Thyroid gland (tissue), 4 donors: ENCODE measurements around the gene DPYD. TPM values are rescaled to one million over a fixed set of nuclear protein-coding genes. Genes with fewer than 3 reads are reported as not detected.

ENCODE experiments used
- DNase-seq, 2 donors: peaks; one replicate each; pipeline ENCODE4 v3.0.0-alpha.2; 2019
- H3K27ac ChIP-seq, 3 donors: fragments of 200-600 bp; sonication (generic); 1 replicate in 2 of 3; 2 replicates in 1 of 3; pipeline ENCODE4 v1.5.1; 2016 to 2019; ENCODE audit warnings: mild to moderate bottlenecking in 1 of 3, moderate library complexity in 1 of 3
- H3K27me3 ChIP-seq: fragments of 200-600 bp; sonication (generic); one replicate; pipeline ENCODE4 v1.5.1; 2019
- H3K36me3 ChIP-seq, 2 donors: fragments of 200-600 bp; sonication (generic); one replicate each; pipeline ENCODE4 v1.5.1; 2016 to 2019
- H3K4me1 ChIP-seq, 2 donors: fragments of 200-600 bp; sonication (generic); one replicate each; pipeline ENCODE4 v1.5.1; 2017 to 2019
- H3K4me3 ChIP-seq, 3 donors: fragments of 200-600 bp; sonication (generic); replicated peaks in 1 of 3; 1 replicate in 2 of 3; 2 replicates in 1 of 3; pipeline ENCODE4 v1.5.1; 2016; ENCODE audit warnings: mild to moderate bottlenecking in 1 of 3
- H3K9me3 ChIP-seq: fragments of 200-600 bp; sonication (generic); one replicate; pipeline ENCODE4 v1.5.1; 2017
- CTCF ChIP-seq, 6 experiments: fragments of 200-600 bp in 3 of 6; fragments of 450-650 bp in 3 of 6; sonication (generic) in 3 of 6; IDR thresholded peaks; one replicate each; pipeline ENCODE4 v1.5.1; 2016 to 2019; ENCODE audit warnings: antibody characterized with exemption in 6 of 6, mild to moderate bottlenecking in 2 of 6, inconsistent platforms in 1 of 6, moderate library complexity in 1 of 6
- POLR2A ChIP-seq, 2 donors: fragments of 450-650 bp; IDR thresholded peaks; one replicate each; pipeline ENCODE4 v1.6.1; 2017; ENCODE audit warnings: antibody characterized with exemption in 2 of 2, mild to moderate bottlenecking in 2 of 2, moderate library complexity in 1 of 2
- WGBS, 2 donors: methylation state at CpG; one replicate each; pipeline ENCODE4 v1.1.5; 2017; 5-methylcytosine and 5-hydroxymethylcytosine counted together
- intact Hi-C: fragments of 100-400 bp; cut with DNase I; formaldehyde crosslinking; loops from one replicate; pipeline ENCODE4 v1.15.1; 2023
- total RNA-seq, 4 donors: library from RNA; depleted of rRNA; stranded (reverse); fragments of >200 nt; gene quantifications; one replicate each; pipeline ENCODE4 v1.2.3, GENCODE V29; 2016

DPYD gene
- total RNA-seq, 4 donors from 2014 or later, result 27.3 to 54.0 (median 39.5) TPM

- Histone ChIP-seq H3K27me3 (no peaks in the 10 kb centered on the region), H3K4me3 (no peak overlapping the region), H3K9me3 (no peaks in the 10 kb centered on the region), H3K36me3 (no peaks in the 10 kb centered on the region), H3K27ac (no peak overlapping the region), H3K4me1 (no peaks in the 10 kb centered on the region)
- no peak for DNase-seq
- TF ChIP-seq POLR2A (IDR thresholded peaks at IDR 0.05) (no peak), CTCF (IDR thresholded peaks at IDR 0.05) (no peak)
- 76 to 77% methylated on average over 5 of the region's 5 CpGs for WGBS, 2 donors
- intact Hi-C loops, result no loop called here
These were observed 9.3 kb upstream of the DPYD start for GRCh38 chr1:97929874-97930851.

GRCh38 chr1:97926017-97926708 lies 5.3 kb upstream of the DPYD start:
- intact Hi-C loops, result no loop called here
- WGBS, 2 donors, result 55 to 62% methylated on average over 3 of the region's 3 CpGs

GRCh38 chr1:97925151-97925550 lies 4.3 kb upstream of the DPYD start:
- intact Hi-C loops, result no loop called here
- no peaks in the 10 kb centered on the region for H3K9me3 ChIP-seq

More at GRCh38 chr1:97926017-97926708, 5.3 kb upstream of the DPYD start:
- TF ChIP-seq POLR2A (IDR thresholded peaks at IDR 0.05) (no peak), CTCF (IDR thresholded peaks at IDR 0.05) (no peak)
- Histone ChIP-seq H3K4me1 (peaks cover 0 to 6% of the 10 kb centered on the region in 2 donors), H3K36me3 (no peaks in the 10 kb centered on the region), H3K27ac (no peak overlapping the region), H3K9me3 (no peaks in the 10 kb centered on the region), H3K4me3 (no peak overlapping the region), H3K27me3 (no peaks in the 10 kb centered on the region)
- DNase-seq, result no peak

GRCh38 chr1:97923811-97924210 lies 3.0 kb upstream of the DPYD start:
- H3K27ac ChIP-seq, result no peak overlapping the region
- no peaks in the 10 kb centered on the region for H3K36me3 ChIP-seq
- no peak overlapping the region for H3K4me3 ChIP-seq
- 85 to 86% methylated on average over 2 of the region's 2 CpGs for WGBS, 2 donors
- H3K9me3 ChIP-seq, result no peaks in the 10 kb centered on the region
- no peak for TF ChIP-seq CTCF (IDR thresholded peaks at IDR 0.05)
- no peak for TF ChIP-seq POLR2A (IDR thresholded peaks at IDR 0.05)
- no peak for DNase-seq
- H3K4me1 ChIP-seq, result peaks cover 0 to 6% of the 10 kb centered on the region in 2 donors
- intact Hi-C loops, result no loop called here
- H3K27me3 ChIP-seq, result no peaks in the 10 kb centered on the region

More at GRCh38 chr1:97925151-97925550, 4.3 kb upstream of the DPYD start:
- no peak for DNase-seq
- H3K36me3 ChIP-seq, result no peaks in the 10 kb centered on the region
- H3K4me3 ChIP-seq, result no peak overlapping the region
- H3K27me3 ChIP-seq, result no peaks in the 10 kb centered on the region
- H3K27ac ChIP-seq, result no peak overlapping the region
- TF ChIP-seq POLR2A (IDR thresholded peaks at IDR 0.05) (no peak), CTCF (IDR thresholded peaks at IDR 0.05) (no peak)
- H3K4me1 ChIP-seq, result peaks cover 0 to 6% of the 10 kb centered on the region in 2 donors
